GM21737 (cell line): Measurements from ENCODE around the gene FBXO11.

Source experiments
- ATAC-seq: cut with Tn5 transposase; IDR thresholded peaks from one replicate; pipeline ENCODE4 v1.9.1; 2021; ENCODE audit warnings: mild to moderate bottlenecking, moderate library complexity; ENCODE audit not compliant: unreplicated experiment

The FBXO11 gene

DNA sequence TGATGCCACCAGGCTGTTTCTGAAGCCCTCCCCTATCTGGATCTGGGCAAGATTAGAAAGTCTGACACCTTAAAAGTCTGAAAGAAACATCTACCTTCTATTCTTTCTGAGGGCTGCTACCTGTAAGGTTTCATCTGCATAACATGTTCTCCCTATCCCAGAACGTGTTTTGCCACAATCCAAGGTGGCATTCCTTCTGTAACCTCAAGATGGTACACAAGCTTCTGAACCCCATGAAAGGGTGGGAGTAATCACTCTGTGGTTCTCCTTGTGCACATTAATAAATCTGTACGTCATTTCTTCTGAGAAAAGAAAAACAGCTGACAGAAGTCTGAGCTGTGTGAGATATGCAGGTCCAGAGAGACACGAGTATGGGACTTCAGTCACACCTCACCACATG is 165.2 kb downstream of the FBXO11 start:
- ATAC-seq, result no peak
